ENCODE results near the gene USH2A.

- TF ChIP-seq, protein P1, sequence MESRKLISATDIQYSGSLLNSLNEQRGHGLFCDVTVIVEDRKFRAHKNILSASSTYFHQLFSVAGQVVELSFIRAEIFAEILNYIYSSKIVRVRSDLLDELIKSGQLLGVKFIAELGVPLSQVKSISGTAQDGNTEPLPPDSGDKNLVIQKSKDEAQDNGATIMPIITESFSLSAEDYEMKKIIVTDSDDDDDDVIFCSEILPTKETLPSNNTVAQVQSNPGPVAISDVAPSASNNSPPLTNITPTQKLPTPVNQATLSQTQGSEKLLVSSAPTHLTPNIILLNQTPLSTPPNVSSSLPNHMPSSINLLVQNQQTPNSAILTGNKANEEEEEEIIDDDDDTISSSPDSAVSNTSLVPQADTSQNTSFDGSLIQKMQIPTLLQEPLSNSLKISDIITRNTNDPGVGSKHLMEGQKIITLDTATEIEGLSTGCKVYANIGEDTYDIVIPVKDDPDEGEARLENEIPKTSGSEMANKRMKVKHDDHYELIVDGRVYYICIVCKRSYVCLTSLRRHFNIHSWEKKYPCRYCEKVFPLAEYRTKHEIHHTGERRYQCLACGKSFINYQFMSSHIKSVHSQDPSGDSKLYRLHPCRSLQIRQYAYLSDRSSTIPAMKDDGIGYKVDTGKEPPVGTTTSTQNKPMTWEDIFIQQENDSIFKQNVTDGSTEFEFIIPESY (IDR thresholded peaks at IDR 0.05; ENCODE audit: borderline replicate concordance, low read depth), result no peak
- TF ChIP-seq CTCF (IDR thresholded peaks at IDR 0.05) (no peak), EZH2phosphoT487 (IDR thresholded peaks at IDR 0.05; ENCODE audit: borderline replicate concordance, low read depth) (no peak), USF2 (IDR thresholded peaks at IDR 0.05; ENCODE audit: borderline replicate concordance, low read depth, low read length) (no peak), TCF12 (IDR thresholded peaks at IDR 0.05) (peak; percentile 60), FOXJ3 (CRISPR knock-in tag; IDR thresholded peaks at IDR 0.05) (no peak), FOXM1 (IDR thresholded peaks at IDR 0.05; ENCODE audit: low read depth) (no peak), SIN3A (IDR thresholded peaks at IDR 0.05; ENCODE audit: borderline replicate concordance, low read depth, low read length) (no peak), POLR2AphosphoS5 (IDR thresholded peaks at IDR 0.05; ENCODE audit: low read depth, low read length) (no peak)
Measured at GRCh38 chr1:216462066-216462775, 39.0 kb upstream of the USH2A start.
